HG03175 (cell line): ENCODE data around the gene CNKSR3.

Experiments used
- ATAC-seq: cut with Tn5 transposase; IDR thresholded peaks from one replicate; pipeline ENCODE4 v1.9.1; 2021; ENCODE audit warnings: mild to moderate bottlenecking, moderate library complexity; ENCODE audit not compliant: unreplicated experiment

CNKSR3 gene

GRCh38 chr6:154479771-154480639 is 30.5 kb downstream of the CNKSR3 start:
- ATAC-seq: no peak

GRCh38 chr6:154479351-154479769 is 31.1 kb downstream of the CNKSR3 start:
- no peak for ATAC-seq

GRCh38 chr6:154478701-154479060 is 31.8 kb downstream of the CNKSR3 start:
- no peak for ATAC-seq

GRCh38 chr6:154478021-154478700 is 32.3 kb downstream of the CNKSR3 start:
- ATAC-seq: no peak

GRCh38 chr6:154476494-154476893 is 34.0 kb downstream of the CNKSR3 start:
- peak; percentile 33 for ATAC-seq

GRCh38 chr6:154474648-154475428 is 35.6 kb downstream of the CNKSR3 start:
- no peak for ATAC-seq

GRCh38 chr6:154473324-154473723 is 37.2 kb downstream of the CNKSR3 start:
- ATAC-seq: no peak

- ATAC-seq: no peak
Observed at GRCh38 chr6:154471609-154472362, 38.7 kb downstream of the CNKSR3 start.

- ATAC-seq: no peak
Observed at GRCh38 chr6:154469306-154469935, 41.1 kb downstream of the CNKSR3 start.

- no peak for ATAC-seq
Observed at GRCh38 chr6:154468760-154469159, 41.7 kb downstream of the CNKSR3 start.

- no peak for ATAC-seq
Observed at GRCh38 chr6:154466971-154467679, 43.4 kb downstream of the CNKSR3 start.

- ATAC-seq: no peak
Observed at GRCh38 chr6:154466139-154466538, 44.3 kb downstream of the CNKSR3 start.

- ATAC-seq: no peak
Observed at GRCh38 chr6:154463573-154464419, 46.7 kb downstream of the CNKSR3 start.

- no peak for ATAC-seq
Observed at GRCh38 chr6:154462425-154462824, 48.1 kb downstream of the CNKSR3 start.

- no peak for ATAC-seq
Observed at GRCh38 chr6:154461348-154461747, 49.1 kb downstream of the CNKSR3 start.

- ATAC-seq: no peak
Observed at GRCh38 chr6:154460306-154461071, 50.0 kb downstream of the CNKSR3 start.

- no peak for ATAC-seq
Observed at GRCh38 chr6:154459513-154459912, 51.0 kb downstream of the CNKSR3 start.
